Neural cell (in vitro differentiated cells): Measurements from ENCODE around the gene PLA2G3.

Source experiments
- CTCF ChIP-seq: fragments of 450-650 bp; IDR thresholded peaks from 2 replicates; pipeline ENCODE4 v1.5.1; 2014; ENCODE audit warnings: antibody characterized with exemption, mild to moderate bottlenecking, moderate library complexity; ENCODE audit not compliant: poor library complexity, severe bottlenecking
- EP300 ChIP-seq: fragments of 450-650 bp; conservative IDR thresholded peaks from 2 replicates; pipeline ENCODE4 v1.6.1; 2014; ENCODE audit warnings: antibody characterized with exemption, mild to moderate bottlenecking, moderate library complexity; ENCODE audit not compliant: poor library complexity, severe bottlenecking
- EZH2 ChIP-seq: fragments of 200-600, 300-800 bp; shearing (Covaris generic), sonication (generic); IDR thresholded peaks from 2 replicates; pipeline ENCODE4 v1.6.1; 2014; ENCODE audit warnings: antibody characterized with exemption, low read length, borderline replicate concordance, mild to moderate bottlenecking; ENCODE audit not compliant: insufficient read depth, poor library complexity, severe bottlenecking
- MXI1 ChIP-seq: fragments of 450-650 bp; conservative IDR thresholded peaks from 2 replicates; pipeline ENCODE4 v1.6.1; 2014; ENCODE audit warnings: antibody characterized with exemption, mild to moderate bottlenecking; ENCODE audit not compliant: poor library complexity, severe bottlenecking
- POLR2AphosphoS5 ChIP-seq: IDR thresholded peaks from 2 replicates; pipeline ENCODE4 v1.6.1; 2012
- RAD21 ChIP-seq: fragments of 450-650 bp; conservative IDR thresholded peaks from 2 replicates; pipeline ENCODE4 v1.6.1; 2014; ENCODE audit warnings: antibody characterized with exemption, mild to moderate bottlenecking, moderate library complexity
- REST ChIP-seq: IDR thresholded peaks from 2 replicates; pipeline ENCODE4 v1.6.1; 2012; ENCODE audit warnings: borderline replicate concordance
- SMC3 ChIP-seq: fragments of 450-650 bp; conservative IDR thresholded peaks from 2 replicates; pipeline ENCODE4 v1.6.1; 2014; ENCODE audit warnings: antibody characterized with exemption, mild to moderate bottlenecking, moderate library complexity; ENCODE audit not compliant: poor library complexity
- TAF1 ChIP-seq: IDR thresholded peaks from 2 replicates; pipeline ENCODE4 v1.6.1; 2012; ENCODE audit warnings: low read depth

- TF ChIP-seq CTCF (no peak), MXI1 (no peak), TAF1 (no peak), EP300 (no peak), POLR2AphosphoS5 (no peak), EZH2 (no peak), REST (no peak), SMC3 (no peak), RAD21 (no peak)
These were observed 6.4 kb downstream of the PLA2G3 start for GRCh38 chr22:31133911-31134310.
